Uterus (tissue), 4 donors: ENCODE results near the gene TMEM151A. TPM values are rescaled to one million over a fixed set of nuclear protein-coding genes. Genes with fewer than 3 reads are reported as not detected.

Experiments
- DNase-seq, 2 donors: peaks; one replicate each; pipeline ENCODE4 v3.0.0-alpha.2; 2019 to 2020
- H3K27ac ChIP-seq, 2 donors: fragments of 200-600 bp; sonication (generic); 1 replicate in 1 of 2; 2 replicates in 1 of 2; pipeline ENCODE4 v1.5.1; 2016 to 2018
- H3K27me3 ChIP-seq, 2 donors: fragments of 200-600 bp; sonication (generic); one replicate each; pipeline ENCODE4 v1.5.1; 2018 to 2019; ENCODE audit warnings: control low read depth in 1 of 2
- H3K36me3 ChIP-seq, 2 donors: fragments of 200-600 bp; sonication (generic); one replicate each; pipeline ENCODE4 v1.5.1; 2019; ENCODE audit warnings: control low read depth in 1 of 2
- H3K4me1 ChIP-seq, 2 donors: fragments of 200-600 bp; sonication (generic); one replicate each; pipeline ENCODE4 v1.5.1; 2018 to 2019; ENCODE audit warnings: control low read depth in 1 of 2
- H3K4me3 ChIP-seq, 2 donors: fragments of 200-600 bp; sonication (generic); 1 replicate in 1 of 2; 2 replicates in 1 of 2; pipeline ENCODE4 v1.5.1; 2018 to 2019; ENCODE audit warnings: mild to moderate bottlenecking in 1 of 2
- H3K9me3 ChIP-seq, 2 donors: fragments of 200-600 bp; sonication (generic); one replicate each; pipeline ENCODE4 v1.5.1; 2019; ENCODE audit warnings: control low read depth in 1 of 2
- CTCF ChIP-seq, 4 experiments: fragments of 200-600 bp in 2 of 4; fragments of 450-650 bp in 2 of 4; sonication (generic) in 2 of 4; IDR thresholded peaks; one replicate each; pipeline ENCODE4 v1.5.1; 2016 to 2019; ENCODE audit warnings: antibody characterized with exemption in 4 of 4, mild to moderate bottlenecking in 2 of 4, moderate library complexity in 1 of 4
- POLR2A ChIP-seq, 2 donors: fragments of 450-650 bp; IDR thresholded peaks; one replicate each; pipeline ENCODE4 v1.6.1; 2016; ENCODE audit warnings: antibody characterized with exemption in 2 of 2, mild to moderate bottlenecking in 1 of 2, moderate library complexity in 1 of 2
- intact Hi-C: fragments of 100-400 bp; cut with DNase I; formaldehyde crosslinking; loops from one replicate; pipeline ENCODE4 v1.15.1; 2023; ENCODE audit warnings: low total_unique reads
- total RNA-seq, 4 donors: library from RNA; depleted of rRNA in 3 of 4; stranded (reverse); fragments of >200 nt in 3 of 4; gene quantifications; one replicate each; pipeline versions ENCODE4 v1.1.0 to v1.2.4, GENCODE V29; 2014 to 2023
- donor health status: DM: yes; HTN: yes; CAD: no.

The TMEM151A gene
- total RNA-seq, 4 donors from 2014 or later: 0.27 TPM; not detected in 3

- Histone ChIP-seq H3K4me1 (peaks cover 0 to 19% of the 10 kb centered on the region in 2 donors), H3K36me3 (no peaks in the 10 kb centered on the region), H3K27ac (peak overlapping the region; percentile 81 to 98), H3K9me3 (no peaks in the 10 kb centered on the region), H3K27me3 (peaks cover 4 to 7% of the 10 kb centered on the region in 2 donors), H3K4me3 (peak overlapping the region; percentile 84 to 96)
- DNase-seq: no peak
- intact Hi-C loops: loop anchor here (10.0 kb wide), 1 partner anchor 63 kb away; no protein-coding TSS in a partner anchor
- no peak for TF ChIP-seq POLR2A (IDR thresholded peaks at IDR 0.05)
- no peak for TF ChIP-seq CTCF (IDR thresholded peaks at IDR 0.05)
Measured at GRCh38 chr11:66287889-66288670, 3.6 kb upstream of the TMEM151A start.

- peaks cover 0 to 19% of the 10 kb centered on the region in 2 donors for H3K4me1 ChIP-seq
- intact Hi-C loops: loop anchor here (10.0 kb wide), 1 partner anchor 64 kb away; no protein-coding TSS in a partner anchor
- peak within 1 kb of the TSS; percentile 86 to 98 for H3K27ac ChIP-seq
- H3K36me3 ChIP-seq: no peaks in the 10 kb centered on the region
- peak; percentile 98 to 99 for DNase-seq
- peak within 1 kb of the TSS; percentile 84 to 96 for H3K4me3 ChIP-seq
- TF ChIP-seq POLR2A (IDR thresholded peaks at IDR 0.05) (peak; percentile 94 to 98), CTCF (IDR thresholded peaks at IDR 0.05) (peak in 1 of 4 experiments; percentile 21)
- H3K9me3 ChIP-seq: no peaks in the 10 kb centered on the region
- H3K27me3 ChIP-seq: peaks cover 7 to 12% of the 10 kb centered on the region in 2 donors
Measured at GRCh38 chr11:66288671-66289547, 2.8 kb upstream of the TMEM151A start, which contains the start of gene YIF1A. Gene YIF1A, minus strand, starts transcription at chr11:66289143. Its CDS starts 158 bp downstream, at chr11:66288985.

GRCh38 chr11:66289548-66290329, 2.0 kb upstream of the TMEM151A start:
- TF ChIP-seq POLR2A (IDR thresholded peaks at IDR 0.05): no peak
- peak in 1 of 4 experiments; percentile 13 for TF ChIP-seq CTCF (IDR thresholded peaks at IDR 0.05)
- Histone ChIP-seq H3K4me1 (peaks cover 0 to 19% of the 10 kb centered on the region in 2 donors), H3K27ac (peak overlapping the region; percentile 86 to 98), H3K9me3 (no peaks in the 10 kb centered on the region), H3K4me3 (peak overlapping the region; percentile 84 to 96), H3K36me3 (no peaks in the 10 kb centered on the region), H3K27me3 (peaks cover 7 to 13% of the 10 kb centered on the region in 2 donors)
- intact Hi-C loops: loop anchor here (10.0 kb wide), 1 partner anchor 65 kb away; no protein-coding TSS in a partner anchor
- no peak for DNase-seq

- TF ChIP-seq POLR2A (IDR thresholded peaks at IDR 0.05): no peak
- TF ChIP-seq CTCF (IDR thresholded peaks at IDR 0.05): no peak
- intact Hi-C loops: no loop called here
- Histone ChIP-seq H3K27me3 (peaks cover 7 to 13% of the 10 kb centered on the region in 2 donors), H3K4me3 (no peak overlapping the region), H3K36me3 (no peaks in the 10 kb centered on the region), H3K4me1 (peaks cover 0 to 19% of the 10 kb centered on the region in 2 donors), H3K27ac (no peak overlapping the region), H3K9me3 (no peaks in the 10 kb centered on the region)
- DNase-seq: no peak
Measured at GRCh38 chr11:66290330-66290621, 1.4 kb upstream of the TMEM151A start.
